CD1c-positive myeloid dendritic cell (primary cell): ENCODE measurements around the gene TSHZ2.

Experiments
- DNase-seq: peaks from one replicate; pipeline ENCODE4 v3.0.0-alpha.2; 2016; ENCODE audit errors: extremely low spot score

TSHZ2 gene

DNA sequence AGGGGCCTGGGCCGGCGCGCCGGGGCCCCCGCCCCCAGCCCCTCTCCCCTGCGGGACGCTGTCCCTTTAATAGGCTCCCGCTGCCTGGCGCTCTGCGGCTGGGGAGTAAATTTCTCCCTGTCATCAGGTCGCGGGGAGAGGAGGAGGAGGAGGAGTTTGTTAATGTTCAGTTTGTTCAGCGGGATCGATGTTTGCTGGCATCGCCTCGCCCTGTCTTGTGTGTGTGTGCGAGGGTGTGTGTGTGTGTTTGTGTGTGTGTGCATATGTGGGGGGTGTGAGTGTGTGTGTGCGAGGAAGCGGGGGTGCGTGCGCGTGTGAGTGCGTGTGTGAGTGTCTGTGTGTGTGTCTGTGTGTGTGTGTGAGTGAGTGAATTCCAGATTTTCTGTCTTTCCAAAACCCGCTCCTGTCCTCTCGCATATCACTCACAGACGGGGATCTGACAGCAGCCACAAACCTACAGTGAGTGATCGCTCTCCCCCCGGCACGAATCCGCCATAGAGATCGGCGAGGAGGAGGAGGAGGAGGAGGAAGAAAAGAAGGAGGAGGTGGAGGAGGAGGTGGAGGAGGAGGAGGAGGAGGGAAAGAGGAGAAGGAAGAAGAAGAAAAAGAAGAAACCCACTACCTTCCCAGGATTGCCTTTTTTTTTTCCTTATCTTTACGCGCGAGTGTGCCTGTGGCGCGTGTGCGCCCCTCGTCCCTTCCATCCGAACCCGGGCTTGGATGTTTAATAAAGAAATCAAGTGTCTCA is at the start of gene TSHZ2:
TSHZ2 (plus strand) TSS at position 169 of the 748 bp plus-strand sequence. CDS start 936 bp downstream, outside the sequence.
- no peak for DNase-seq

DNA sequence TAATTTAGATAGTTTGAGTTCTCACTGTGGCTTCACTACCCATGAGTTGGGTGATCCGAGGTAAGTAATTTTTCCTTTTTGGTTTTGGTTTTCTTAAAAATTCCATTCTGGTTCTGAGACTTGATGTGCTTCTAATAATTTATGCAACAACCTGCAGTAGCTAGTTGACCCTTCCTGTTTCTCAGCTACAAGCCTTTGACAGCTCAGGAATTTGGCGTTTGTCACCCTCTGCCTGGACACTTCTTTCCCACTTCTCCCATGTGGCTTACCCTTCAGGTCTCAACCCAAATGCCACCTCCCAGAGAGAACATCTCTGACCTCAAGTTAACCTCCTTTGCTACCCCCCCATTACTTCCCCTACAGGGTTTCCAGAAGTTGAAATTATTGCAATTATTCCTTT is 49.7 kb upstream of the TSHZ2 start:
- DNase-seq: no peak

- no peak for DNase-seq
Observed at GRCh38 chr20:52923123-52923937, 48.8 kb upstream of the TSHZ2 start.

- DNase-seq: no peak
Observed at GRCh38 chr20:52924411-52925271, 47.5 kb upstream of the TSHZ2 start.

DNA sequence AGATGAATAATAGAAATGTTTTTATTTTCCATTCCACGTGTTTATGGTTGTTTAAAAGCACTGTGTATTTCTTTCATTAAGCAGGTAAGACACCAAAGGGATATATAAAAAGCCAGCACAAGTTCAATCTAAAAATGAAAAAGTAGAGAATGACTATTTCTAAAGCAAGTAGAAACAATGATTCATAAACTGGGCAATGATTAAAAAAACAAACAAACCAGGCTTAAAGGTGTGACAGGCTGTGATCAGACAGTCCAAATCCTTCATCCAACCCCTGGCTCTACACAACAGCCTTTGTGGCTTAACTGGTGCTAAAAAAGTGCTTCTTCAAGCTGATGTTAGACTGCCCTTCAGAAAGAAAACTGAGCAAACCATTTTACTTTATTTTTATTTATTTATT is 45.7 kb upstream of the TSHZ2 start:
- DNase-seq: no peak

GRCh38 chr20:52933867-52934266 is 38.3 kb upstream of the TSHZ2 start:
- no peak for DNase-seq

DNA sequence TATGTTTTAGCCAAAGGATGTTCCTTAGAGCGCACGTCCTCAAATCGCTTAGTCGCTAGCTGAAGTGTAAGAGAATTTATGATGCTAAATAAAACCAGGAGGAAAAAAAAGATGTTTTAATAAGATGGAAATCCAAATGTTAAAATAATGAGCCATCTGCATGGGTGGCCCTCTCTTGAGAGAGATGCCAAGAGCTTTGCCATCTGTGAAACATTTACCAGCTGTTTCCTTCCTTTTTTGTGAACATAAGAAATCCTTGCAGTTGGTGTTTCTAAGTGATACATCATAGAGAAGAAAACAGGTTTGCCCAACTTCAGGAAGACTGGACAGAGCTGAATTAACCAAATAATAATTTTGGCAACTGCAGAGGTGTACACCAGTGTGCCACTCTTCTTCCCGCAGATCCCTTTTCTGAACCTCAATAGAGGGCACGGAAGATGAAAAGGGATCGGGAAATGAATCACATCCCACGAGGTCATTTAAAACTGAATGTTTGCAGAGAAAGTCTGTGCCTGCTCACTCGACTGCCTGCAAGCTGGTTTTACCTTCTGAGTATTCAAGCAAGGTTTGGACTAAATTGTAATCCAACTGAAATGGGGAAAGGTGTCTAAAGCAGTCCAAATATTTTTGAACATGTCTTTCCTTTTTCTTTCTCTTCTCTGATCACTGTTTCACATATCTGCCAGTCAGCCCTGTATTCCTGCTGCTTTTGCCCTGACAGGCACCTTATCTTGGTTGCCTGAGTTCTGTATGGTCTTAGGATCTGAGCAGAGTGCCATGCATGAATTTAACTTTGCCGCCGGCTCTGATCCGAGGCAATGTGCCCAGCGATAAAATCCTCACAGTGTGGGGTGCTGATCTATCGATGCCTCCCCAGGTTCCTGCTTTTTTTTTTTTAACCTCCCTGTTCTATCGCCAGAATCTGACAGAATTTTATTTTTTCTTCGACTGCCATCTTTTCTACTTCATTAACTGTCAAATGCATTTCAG is 35.5 kb upstream of the TSHZ2 start:
- DNase-seq: no peak

DNA sequence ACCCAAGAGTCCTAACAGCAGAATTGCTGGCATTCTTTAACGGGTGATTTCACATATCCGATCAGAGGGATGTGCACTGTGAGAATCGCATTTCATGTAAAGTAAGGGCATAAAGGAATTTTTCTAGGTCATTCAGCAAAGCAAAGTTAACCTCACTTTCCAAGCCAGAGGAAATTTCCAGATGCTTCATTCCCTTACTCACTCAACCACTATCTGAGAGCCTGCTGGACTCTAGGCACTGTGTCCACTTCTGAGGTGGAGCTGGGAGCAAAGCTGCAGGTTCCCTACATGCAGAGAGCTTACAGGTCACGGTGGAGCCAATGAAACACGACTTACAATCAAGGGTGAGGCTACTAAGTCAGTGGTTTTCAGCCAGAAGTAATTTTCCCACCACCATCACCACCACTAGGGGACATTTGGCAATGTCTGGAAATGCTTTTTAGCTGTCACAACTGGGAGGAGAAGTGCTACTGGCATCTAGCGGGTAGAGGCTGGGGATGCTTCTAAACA is 34.5 kb upstream of the TSHZ2 start:
- DNase-seq: no peak

DNA sequence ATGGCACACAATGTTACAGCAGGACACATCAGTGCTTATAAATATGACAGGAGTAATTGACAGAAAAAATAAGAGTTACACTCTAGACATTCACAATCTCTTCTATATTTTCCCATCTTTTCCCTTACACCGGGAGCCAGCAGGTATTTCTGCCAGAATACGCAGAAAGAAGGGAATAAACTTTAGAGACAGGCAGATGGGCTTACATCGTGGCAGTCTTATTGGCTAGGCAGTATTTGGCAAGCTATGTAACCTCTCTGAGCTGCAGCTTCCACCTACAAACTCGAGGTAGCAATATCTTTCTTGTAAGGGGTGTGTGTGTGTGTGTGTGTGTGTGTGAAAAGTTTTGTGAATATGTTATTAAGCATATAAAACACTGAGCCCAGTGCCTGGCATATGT is 33.0 kb upstream of the TSHZ2 start:
- no peak for DNase-seq

- DNase-seq: no peak
Observed at GRCh38 chr20:52941808-52942207, 30.4 kb upstream of the TSHZ2 start.

- DNase-seq: no peak
Observed at GRCh38 chr20:52943185-52943841, 28.8 kb upstream of the TSHZ2 start.

GRCh38 chr20:52945268-52945667 is 26.9 kb upstream of the TSHZ2 start:
- no peak for DNase-seq

DNA sequence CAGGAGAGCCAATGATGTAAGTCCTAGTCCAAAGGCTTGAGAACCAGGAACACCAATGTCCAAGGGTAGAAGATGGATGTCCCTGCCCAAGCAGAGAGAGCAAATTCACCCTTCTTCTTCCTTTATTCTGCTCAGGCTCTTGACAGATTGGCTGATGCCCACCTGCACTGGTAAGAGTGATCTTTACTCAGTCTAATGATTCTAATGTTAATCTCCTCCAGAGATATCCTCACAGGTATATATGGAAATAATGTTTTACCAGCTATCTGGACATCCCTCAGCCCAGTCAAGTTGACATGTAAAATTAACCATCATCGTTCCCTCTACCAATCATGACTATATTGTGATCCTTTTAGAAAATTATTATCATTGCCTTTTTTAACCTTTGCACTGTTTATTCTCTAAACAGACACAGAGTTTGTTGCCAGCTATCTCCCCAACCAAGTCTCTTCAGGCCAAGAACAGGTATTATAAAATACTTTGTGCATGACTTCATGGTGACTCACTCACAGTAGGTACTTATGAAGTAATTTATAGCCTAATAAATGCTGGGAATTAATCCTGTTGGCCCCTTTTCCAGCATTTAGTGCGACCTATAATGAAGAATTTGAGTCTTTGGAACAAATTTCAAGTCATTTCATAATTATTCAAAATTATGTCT is 26.2 kb upstream of the TSHZ2 start:
- no peak for DNase-seq

GRCh38 chr20:52948491-52948890 is 23.7 kb upstream of the TSHZ2 start:
- DNase-seq: no peak

DNA sequence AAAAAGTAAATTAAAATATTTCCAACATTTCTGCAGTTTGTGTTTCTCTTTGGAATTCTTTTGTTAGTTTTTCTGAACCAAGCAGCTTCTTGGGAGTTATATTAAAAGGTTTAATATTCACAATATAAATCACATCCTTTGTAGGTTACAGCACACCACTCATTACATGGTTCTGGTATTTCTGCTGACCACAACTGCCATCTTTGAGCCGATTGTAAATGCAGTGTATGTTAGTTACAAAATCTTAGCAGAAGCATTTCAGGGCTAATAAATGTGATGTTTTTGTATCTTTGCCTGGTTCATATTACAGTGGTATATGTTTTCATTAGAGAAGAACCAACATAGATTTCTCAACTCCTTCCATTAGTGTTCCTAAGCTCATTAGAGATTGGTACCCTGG is 19.1 kb upstream of the TSHZ2 start:
- DNase-seq: no peak

- no peak for DNase-seq
Observed at GRCh38 chr20:52954849-52955248, 17.3 kb upstream of the TSHZ2 start.

DNA sequence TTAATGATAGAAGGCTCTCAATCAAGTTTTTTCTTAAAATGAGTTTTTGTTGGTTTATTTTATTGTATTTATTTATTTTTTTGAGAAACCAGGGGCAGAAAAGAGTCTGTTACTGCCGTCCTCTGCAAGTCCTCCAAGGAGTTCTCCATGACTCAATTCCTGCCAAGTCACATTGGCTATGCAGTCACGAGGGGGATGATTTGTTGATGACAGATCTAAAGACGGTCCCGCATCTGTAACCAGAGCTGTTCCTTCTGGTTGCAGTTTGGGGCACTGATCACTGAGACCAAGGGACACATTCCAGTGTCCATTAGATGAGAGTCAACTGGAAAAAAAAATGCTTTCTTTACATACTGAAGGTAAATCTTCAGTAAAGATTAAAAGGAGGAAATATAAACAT is 13.9 kb upstream of the TSHZ2 start:
- no peak for DNase-seq

DNA sequence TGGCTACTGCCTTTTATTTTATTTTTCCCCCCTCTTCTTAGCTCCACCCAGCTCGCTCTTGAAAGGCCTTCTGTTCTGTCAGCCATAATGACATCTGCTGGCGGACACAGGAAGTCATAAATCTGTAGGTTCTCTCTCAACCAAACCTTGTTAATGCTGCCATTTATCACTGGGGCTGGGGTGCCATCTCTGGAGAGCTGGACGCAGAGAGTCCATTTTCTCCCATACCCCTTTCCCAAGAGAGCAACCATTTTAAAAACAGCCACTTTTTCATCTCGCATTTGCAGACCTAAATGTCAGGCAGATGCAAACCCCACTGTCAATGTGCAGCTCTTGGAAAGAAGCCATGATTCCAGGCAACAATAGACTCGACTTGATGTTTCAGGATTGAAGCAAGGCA is 13.0 kb upstream of the TSHZ2 start:
- DNase-seq: no peak

DNA sequence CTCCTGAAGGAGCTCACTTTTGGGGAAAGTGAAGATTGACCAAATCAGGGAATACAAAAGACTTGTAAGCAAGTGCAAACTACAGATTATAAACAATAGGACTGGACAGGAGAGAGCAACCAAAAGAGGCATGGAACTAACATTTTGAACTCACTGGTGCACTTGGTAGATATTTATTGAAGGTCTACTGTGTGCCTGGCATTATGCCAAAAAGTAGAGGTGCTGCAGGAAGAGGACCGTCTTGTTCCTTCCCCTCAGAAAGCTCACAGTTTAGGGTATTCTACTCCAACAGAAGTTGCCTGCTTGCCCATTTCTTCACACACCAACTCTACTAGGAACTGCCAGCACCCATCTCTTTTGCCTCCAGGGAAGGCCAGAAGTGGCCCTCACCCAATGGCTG is 10.0 kb upstream of the TSHZ2 start:
- no peak for DNase-seq

GRCh38 chr20:52963131-52963530 is 9.0 kb upstream of the TSHZ2 start:
- no peak for DNase-seq
